Neural progenitor cell (in vitro differentiated cells): ENCODE data around the gene PRDM16. TPM values are rescaled to one million over a fixed set of nuclear protein-coding genes. Genes with fewer than 3 reads are reported as not detected.

ENCODE experiments used
- DNase-seq: peaks from one replicate; pipeline ENCODE4 v3.0.0-alpha.2; 2016; ENCODE audit warnings: low spot score
- H2AFZ ChIP-seq: fragments of 200-600 bp; sonication (generic); replicated peaks from 2 replicates; pipeline ENCODE4 v1.6.1; 2016; ENCODE audit warnings: antibody characterized with exemption
- H3F3A ChIP-seq: fragments of 200-600 bp; sonication (generic); 2 replicates; pipeline ENCODE4 v1.6.1; 2016; ENCODE audit warnings: antibody characterized with exemption, low read depth
- H3K27ac ChIP-seq: fragments of 200-600 bp; sonication (generic); 2 replicates; pipeline ENCODE4 v1.5.1; 2016; ENCODE audit warnings: mild to moderate bottlenecking
- H3K27me3 ChIP-seq: fragments of 200-600 bp; sonication (generic); 2 replicates; pipeline ENCODE4 v1.6.1; 2016; ENCODE audit warnings: mild to moderate bottlenecking, moderate library complexity
- H3K36me3 ChIP-seq: fragments of 200-600 bp; sonication (generic); 2 replicates; pipeline ENCODE4 v1.5.1; 2016
- H3K4me1 ChIP-seq: fragments of 200-600 bp; sonication (generic); 2 replicates; pipeline ENCODE4 v1.6.1; 2016; ENCODE audit warnings: mixed run types
- H3K4me2 ChIP-seq: fragments of 200-600 bp; sonication (generic); 2 replicates; pipeline ENCODE4 v1.6.1; 2016
- H3K4me3 ChIP-seq: fragments of 200-600 bp; sonication (generic); 2 replicates; pipeline ENCODE4 v1.5.1; 2016
- H3K79me2 ChIP-seq: fragments of 200-600 bp; sonication (generic); 2 replicates; pipeline ENCODE4 v1.6.1; 2016; ENCODE audit warnings: low read depth
- H3K9ac ChIP-seq: fragments of 200-600 bp; sonication (generic); 2 replicates; pipeline ENCODE4 v1.6.1; 2016
- H3K9me3 ChIP-seq: fragments of 200-600 bp; sonication (generic); 2 replicates; pipeline ENCODE4 v1.5.1; 2016; ENCODE audit warnings: low read depth
- H4K20me1 ChIP-seq: fragments of 200-600 bp; sonication (generic); 2 replicates; pipeline ENCODE4 v1.6.1; 2016; ENCODE audit warnings: low read depth
- H3K27ac Mint-ChIP-seq: 3 replicates; pipeline ENCODE4 v1.8.0; 2021; ENCODE audit warnings: mixed read lengths
- H3K27me3 Mint-ChIP-seq: 2 replicates; pipeline ENCODE4 v1.8.0; 2022; ENCODE audit warnings: low read depth, mild to moderate bottlenecking, inconsistent platforms, moderate library complexity, mixed read lengths; ENCODE audit not compliant: insufficient read depth
- H3K36me3 Mint-ChIP-seq: 3 replicates; pipeline ENCODE4 v1.8.0; 2021; ENCODE audit warnings: mixed read lengths
- H3K4me1 Mint-ChIP-seq: 3 replicates; pipeline ENCODE4 v1.8.0; 2021; ENCODE audit warnings: mixed read lengths
- H3K4me3 Mint-ChIP-seq: 3 replicates; pipeline ENCODE4 v1.8.0; 2021; ENCODE audit warnings: mild to moderate bottlenecking, moderate library complexity, mixed read lengths
- H3K9me3 Mint-ChIP-seq: 3 replicates; pipeline ENCODE4 v1.8.0; 2020; ENCODE audit warnings: mixed read lengths
- CTCF ChIP-seq: fragments of 200-600 bp; sonication (generic); IDR thresholded peaks from 2 replicates; pipeline ENCODE4 v1.5.1; 2017; ENCODE audit warnings: antibody characterized with exemption, mild to moderate bottlenecking
- EZH2 ChIP-seq: fragments of 200-600 bp; sonication (generic); IDR thresholded peaks from 2 replicates; pipeline ENCODE4 v1.6.1; 2017; ENCODE audit warnings: antibody characterized with exemption, mild to moderate bottlenecking, moderate library complexity
- EZH2phosphoT487 ChIP-seq: fragments of 200-600 bp; sonication (generic); IDR thresholded peaks from 2 replicates; pipeline ENCODE4 v1.6.1; 2017; ENCODE audit warnings: antibody characterized with exemption
- total RNA-seq: library from RNA; depleted of rRNA; stranded (reverse); fragments of >200 nt; gene quantifications from 2 replicates; pipeline ENCODE4 v1.2.3, GENCODE V29; 2015; ENCODE audit warnings: low replicate concordance

Gene PRDM16
- total RNA-seq, 1 donor from 2014 or later = 1.9 TPM

DNA sequence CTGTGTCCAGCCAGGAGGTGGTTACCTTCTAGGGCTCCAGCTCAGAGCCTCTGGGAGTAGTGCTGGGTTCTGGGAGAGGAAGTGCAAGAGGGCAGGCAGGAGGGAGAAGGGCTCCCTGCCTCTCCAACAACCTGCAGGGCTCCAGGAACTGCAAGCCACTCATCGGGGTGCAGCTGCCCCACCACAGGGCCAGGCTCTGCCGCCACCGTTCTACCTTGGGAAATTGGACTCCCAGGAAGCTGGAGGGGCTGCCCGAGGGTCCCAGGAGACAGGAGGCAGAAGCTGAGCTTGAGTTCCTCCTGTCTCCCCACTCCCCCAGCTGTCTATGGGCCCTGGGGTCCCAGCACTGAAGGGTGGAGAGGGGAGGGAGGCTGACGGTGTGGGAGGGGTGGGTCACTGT lies 7.4 kb upstream of the PRDM16 start:
- Mint-ChIP-seq H3K4me3 (no peak overlapping the region), H3K36me3 (no peaks in the 10 kb centered on the region), H3K27ac (no peak overlapping the region), H3K27me3 (peaks cover 53% of the 10 kb centered on the region), H3K4me1 (peaks cover 13% of the 10 kb centered on the region), H3K9me3 (no peaks in the 10 kb centered on the region)
- Histone ChIP-seq H3K79me2 (no peaks in the 10 kb centered on the region), H3K27me3 (peaks cover 100% of the 10 kb centered on the region), H4K20me1 (peaks cover 20% of the 10 kb centered on the region), H2AFZ (no peak overlapping the region), H3K9ac (no peak overlapping the region), H3F3A (peaks cover 13% of the 10 kb centered on the region), H3K4me2 (no peak overlapping the region), H3K36me3 (no peaks in the 10 kb centered on the region), H3K4me3 (no peak overlapping the region), H3K9me3 (no peaks in the 10 kb centered on the region), H3K27ac (no peak overlapping the region), H3K4me1 (peaks cover 22% of the 10 kb centered on the region)
- TF ChIP-seq CTCF = no peak
- TF ChIP-seq EZH2phosphoT487 = no peak
- TF ChIP-seq EZH2 = no peak
- DNase-seq = no peak

- no peaks in the 10 kb centered on the region for H3K9me3 Mint-ChIP-seq
- peaks cover 25% of the 10 kb centered on the region for H4K20me1 ChIP-seq
- H3K36me3 Mint-ChIP-seq = no peaks in the 10 kb centered on the region
- H3K79me2 ChIP-seq = no peaks in the 10 kb centered on the region
- H3K4me3 Mint-ChIP-seq = peak overlapping the region; percentile 41
- H3F3A ChIP-seq = peaks cover 13% of the 10 kb centered on the region
- H3K9me3 ChIP-seq = no peaks in the 10 kb centered on the region
- peak overlapping the region; percentile 33 for H3K4me3 ChIP-seq
- H3K4me1 Mint-ChIP-seq = peaks cover 13% of the 10 kb centered on the region
- H3K27ac ChIP-seq = no peak overlapping the region
- no peak overlapping the region for H3K27ac Mint-ChIP-seq
- peak overlapping the region; percentile 81 for H3K4me2 ChIP-seq
- H3K9ac ChIP-seq = no peak overlapping the region
- peaks cover 100% of the 10 kb centered on the region for H3K27me3 ChIP-seq
- H3K36me3 ChIP-seq = no peaks in the 10 kb centered on the region
- peaks cover 58% of the 10 kb centered on the region for H3K27me3 Mint-ChIP-seq
- H2AFZ ChIP-seq = no peak overlapping the region
- TF ChIP-seq EZH2phosphoT487 (no peak), CTCF (peak; percentile 10)
- peaks cover 22% of the 10 kb centered on the region for H3K4me1 ChIP-seq
- peak; percentile 41 for DNase-seq
Observed at GRCh38 chr1:3061981-3062615, 6.9 kb upstream of the PRDM16 start.

- no peaks in the 10 kb centered on the region for H3K36me3 Mint-ChIP-seq
Observed at GRCh38 chr1:3062616-3063378, 6.2 kb upstream of the PRDM16 start.

More at GRCh38 chr1:3062616-3063378, 6.2 kb upstream of the PRDM16 start:
- H3K4me1 Mint-ChIP-seq = peaks cover 13% of the 10 kb centered on the region
- H2AFZ ChIP-seq = no peak overlapping the region
- H3K4me3 ChIP-seq = peak overlapping the region; percentile 33
- peak; percentile 65 for DNase-seq
- peaks cover 100% of the 10 kb centered on the region for H3K27me3 ChIP-seq
- peak overlapping the region; percentile 81 for H3K4me2 ChIP-seq
- no peaks in the 10 kb centered on the region for H3K36me3 ChIP-seq
- H3K79me2 ChIP-seq = no peaks in the 10 kb centered on the region
- H3K4me3 Mint-ChIP-seq = peak overlapping the region; percentile 41
- peaks cover 29% of the 10 kb centered on the region for H3K4me1 ChIP-seq
- H3K9me3 Mint-ChIP-seq = no peaks in the 10 kb centered on the region
- H3K9ac ChIP-seq = no peak overlapping the region
- peaks cover 31% of the 10 kb centered on the region for H4K20me1 ChIP-seq
- TF ChIP-seq EZH2phosphoT487 (no peak), CTCF (no peak), EZH2 (no peak)
- H3K27ac ChIP-seq = no peak overlapping the region
- no peaks in the 10 kb centered on the region for H3K9me3 ChIP-seq
- peaks cover 60% of the 10 kb centered on the region for H3K27me3 Mint-ChIP-seq
- no peak overlapping the region for H3K27ac Mint-ChIP-seq
- H3F3A ChIP-seq = peaks cover 13% of the 10 kb centered on the region
